ENCODE data around the gene SLIT2.

SLIT2 gene

GRCh38 chr4:20269320-20269719, 17.6 kb downstream of the SLIT2 start:
- Histone ChIP-seq H4K8ac (ENCODE audit: low read length) (no peak overlapping the region), H3K4me1 (ENCODE audit: control insufficient read depth, insufficient read depth, low read depth, low read length) (no peaks in the 10 kb centered on the region), H3K4me3 (ENCODE audit: insufficient read depth in 1 of 2, low read depth in 1 of 2, low read length in 2 of 2) (no peak overlapping the region), H3K79me1 (replicated peaks; ENCODE audit: low read length, poor library complexity, severe bottlenecking) (no peaks in the 10 kb centered on the region), H3K27ac (ENCODE audit: low read length, poor library complexity, severe bottlenecking) (no peak overlapping the region), H2BK120ac (ENCODE audit: low read depth, low read length) (no peak overlapping the region), H3K18ac (ENCODE audit: low read depth in 1 of 2, low read length in 2 of 2) (no peak overlapping the region), H2BK5ac (ENCODE audit: low read depth, low read length, poor library complexity, severe bottlenecking) (no peak overlapping the region), H3K4me2 (ENCODE audit: low read length, poor library complexity, severe bottlenecking) (no peak overlapping the region), H3K14ac (ENCODE audit: low read length in 2 of 2) (no peak overlapping the region), H3K9ac (ENCODE audit: low read length) (no peak overlapping the region), H3K36me3 (ENCODE audit: control insufficient read depth in 1 of 2, insufficient read depth in 2 of 2, low read depth in 1 of 2, low read length in 2 of 2) (peaks cover 0 to 29% of the 10 kb centered on the region in 2 experiments), H2BK12ac (ENCODE audit: low read length in 2 of 2) (no peak overlapping the region), H3K4ac (ENCODE audit: low read depth in 1 of 2, low read length in 2 of 2) (no peak overlapping the region), H3K9me3 (ENCODE audit: control insufficient read depth, low read length) (no peaks in the 10 kb centered on the region), H2AFZ (ENCODE audit: low read depth, low read length) (no peak overlapping the region), H2AK5ac (ENCODE audit: low read length, severe bottlenecking) (no peak overlapping the region), H4K91ac (ENCODE audit: low read length) (no peak overlapping the region), H3K23ac (ENCODE audit: low read length in 2 of 2) (no peak overlapping the region), H2BK15ac (ENCODE audit: low read depth, poor library complexity, severe bottlenecking) (no peak overlapping the region), H3K27me3 (ENCODE audit: control insufficient read depth in 1 of 2, insufficient read depth in 1 of 2, low read length in 2 of 2) (no peaks in the 10 kb centered on the region)
- no peak for DNase-seq
- 90% methylated on average over 1 of the region's 1 CpG for WGBS

DNA sequence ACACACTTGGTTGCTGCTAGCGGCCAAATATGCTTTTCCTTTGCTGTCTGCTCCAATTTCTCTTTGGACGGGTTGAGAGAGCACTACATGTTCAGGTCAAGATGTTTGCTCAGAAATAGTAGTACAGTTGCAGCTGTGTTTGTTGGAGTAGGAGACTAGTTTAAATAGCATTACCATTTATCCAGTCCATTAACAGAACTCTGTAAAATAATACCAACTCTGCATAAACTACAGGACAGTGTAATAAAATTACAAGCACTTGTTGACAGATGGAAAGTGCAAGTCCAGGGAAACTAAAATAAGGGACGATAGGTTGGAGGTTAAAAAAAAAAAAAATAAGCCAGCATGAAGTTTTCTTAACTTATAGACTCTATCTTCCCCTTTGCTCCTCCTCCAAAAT, 20.2 kb downstream of the SLIT2 start:
- no peaks in the 10 kb centered on the region for H3K4me1 ChIP-seq (ENCODE audit: control insufficient read depth, insufficient read depth, low read depth, low read length)
- no peak overlapping the region for H3K4me2 ChIP-seq (ENCODE audit: low read length, poor library complexity, severe bottlenecking)
- no peak overlapping the region for H2BK5ac ChIP-seq (ENCODE audit: low read depth, low read length, poor library complexity, severe bottlenecking)
- no peak overlapping the region for H4K8ac ChIP-seq (ENCODE audit: low read length)
- WGBS, result 100% methylated on average over 1 of the region's 3 CpGs
- no peaks in the 10 kb centered on the region for H3K9me3 ChIP-seq (ENCODE audit: control insufficient read depth, low read length)
- no peak overlapping the region for H2BK120ac ChIP-seq (ENCODE audit: low read depth, low read length)
- no peak overlapping the region for H3K27ac ChIP-seq (ENCODE audit: low read length, poor library complexity, severe bottlenecking)
- H3K9ac ChIP-seq (ENCODE audit: low read length), result no peak overlapping the region
- no peak overlapping the region for H2AK5ac ChIP-seq (ENCODE audit: low read length, severe bottlenecking)
- H3K18ac ChIP-seq (ENCODE audit: low read depth in 1 of 2, low read length in 2 of 2), result no peak overlapping the region
- no peak overlapping the region for H3K14ac ChIP-seq (ENCODE audit: low read length in 2 of 2)
- H2AFZ ChIP-seq (ENCODE audit: low read depth, low read length), result no peak overlapping the region
- H4K91ac ChIP-seq (ENCODE audit: low read length), result no peak overlapping the region
- no peaks in the 10 kb centered on the region for H3K79me1 ChIP-seq (replicated peaks; ENCODE audit: low read length, poor library complexity, severe bottlenecking)
- no peaks in the 10 kb centered on the region for H3K27me3 ChIP-seq (ENCODE audit: control insufficient read depth in 1 of 2, insufficient read depth in 1 of 2, low read length in 2 of 2)
- H2BK12ac ChIP-seq (ENCODE audit: low read length in 2 of 2), result no peak overlapping the region
- H3K4me3 ChIP-seq (ENCODE audit: insufficient read depth in 1 of 2, low read depth in 1 of 2, low read length in 2 of 2), result no peak overlapping the region
- peaks cover 0 to 27% of the 10 kb centered on the region in 2 experiments for H3K36me3 ChIP-seq (ENCODE audit: control insufficient read depth in 1 of 2, insufficient read depth in 2 of 2, low read depth in 1 of 2, low read length in 2 of 2)
- no peak for DNase-seq
- no peak overlapping the region for H3K4ac ChIP-seq (ENCODE audit: low read depth in 1 of 2, low read length in 2 of 2)
- no peak overlapping the region for H2BK15ac ChIP-seq (ENCODE audit: low read depth, poor library complexity, severe bottlenecking)
- H3K23ac ChIP-seq (ENCODE audit: low read length in 2 of 2), result no peak overlapping the region

GRCh38 chr4:20272411-20272872, 20.7 kb downstream of the SLIT2 start:
- peak; percentile 60 for DNase-seq
- no peak overlapping the region for H4K8ac ChIP-seq (ENCODE audit: low read length)
- no peak overlapping the region for H3K4me2 ChIP-seq (ENCODE audit: low read length, poor library complexity, severe bottlenecking)
- 0% methylated on average over 3 of the region's 4 CpGs for WGBS
- H3K9me3 ChIP-seq (ENCODE audit: control insufficient read depth, low read length), result no peaks in the 10 kb centered on the region
- no peak overlapping the region for H3K23ac ChIP-seq (ENCODE audit: low read length in 2 of 2)
- H2BK5ac ChIP-seq (ENCODE audit: low read depth, low read length, poor library complexity, severe bottlenecking), result no peak overlapping the region
- no peak overlapping the region for H3K9ac ChIP-seq (ENCODE audit: low read length)
- no peak overlapping the region for H2AK5ac ChIP-seq (ENCODE audit: low read length, severe bottlenecking)
- no peak overlapping the region for H4K91ac ChIP-seq (ENCODE audit: low read length)
- H3K4ac ChIP-seq (ENCODE audit: low read depth in 1 of 2, low read length in 2 of 2), result no peak overlapping the region
- no peak overlapping the region for H2BK15ac ChIP-seq (ENCODE audit: low read depth, poor library complexity, severe bottlenecking)
- H2BK12ac ChIP-seq (ENCODE audit: low read length in 2 of 2), result no peak overlapping the region
- H3K4me1 ChIP-seq (ENCODE audit: control insufficient read depth, insufficient read depth, low read depth, low read length), result no peaks in the 10 kb centered on the region
- H3K27ac ChIP-seq (ENCODE audit: low read length, poor library complexity, severe bottlenecking), result no peak overlapping the region
- no peak overlapping the region for H3K18ac ChIP-seq (ENCODE audit: low read depth in 1 of 2, low read length in 2 of 2)
- no peak overlapping the region for H2BK120ac ChIP-seq (ENCODE audit: low read depth, low read length)
- no peaks in the 10 kb centered on the region for H3K27me3 ChIP-seq (ENCODE audit: control insufficient read depth in 1 of 2, insufficient read depth in 1 of 2, low read length in 2 of 2)
- no peak overlapping the region for H3K4me3 ChIP-seq (ENCODE audit: insufficient read depth in 1 of 2, low read depth in 1 of 2, low read length in 2 of 2)
- peaks cover 0 to 27% of the 10 kb centered on the region in 2 experiments for H3K36me3 ChIP-seq (ENCODE audit: control insufficient read depth in 1 of 2, insufficient read depth in 2 of 2, low read depth in 1 of 2, low read length in 2 of 2)
- no peaks in the 10 kb centered on the region for H3K79me1 ChIP-seq (replicated peaks; ENCODE audit: low read length, poor library complexity, severe bottlenecking)
- H3K14ac ChIP-seq (ENCODE audit: low read length in 2 of 2), result no peak overlapping the region
- no peak overlapping the region for H2AFZ ChIP-seq (ENCODE audit: low read depth, low read length)

DNA sequence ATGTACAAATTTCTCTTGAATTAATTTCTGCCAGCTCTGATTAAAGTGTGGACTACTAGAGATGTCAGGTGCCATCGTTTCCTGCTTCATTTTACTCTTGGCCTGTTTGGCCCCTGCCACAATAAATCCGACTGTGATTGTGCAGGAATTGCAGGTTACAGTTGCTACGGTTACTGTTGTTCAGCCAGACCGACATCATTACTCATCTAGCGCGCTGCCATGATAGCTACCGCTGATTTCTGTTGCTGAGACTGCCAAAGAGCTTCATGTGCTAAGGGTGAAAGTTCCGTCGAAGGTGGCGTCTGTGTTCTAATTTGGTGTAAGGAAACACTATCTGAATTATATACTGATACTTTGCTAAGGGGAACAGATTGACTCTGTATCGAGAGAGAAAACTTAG, 22.1 kb downstream of the SLIT2 start:
- Histone ChIP-seq H3K4me1 (ENCODE audit: control insufficient read depth, insufficient read depth, low read depth, low read length) (no peaks in the 10 kb centered on the region), H3K27me3 (ENCODE audit: control insufficient read depth in 1 of 2, insufficient read depth in 1 of 2, low read length in 2 of 2) (no peaks in the 10 kb centered on the region), H3K9ac (ENCODE audit: low read length) (no peak overlapping the region), H3K14ac (ENCODE audit: low read length in 2 of 2) (no peak overlapping the region), H2AFZ (ENCODE audit: low read depth, low read length) (no peak overlapping the region), H2AK5ac (ENCODE audit: low read length, severe bottlenecking) (no peak overlapping the region), H3K23ac (ENCODE audit: low read length in 2 of 2) (no peak overlapping the region), H3K79me1 (replicated peaks; ENCODE audit: low read length, poor library complexity, severe bottlenecking) (no peaks in the 10 kb centered on the region), H3K4ac (ENCODE audit: low read depth in 1 of 2, low read length in 2 of 2) (no peak overlapping the region), H2BK120ac (ENCODE audit: low read depth, low read length) (no peak overlapping the region), H3K4me3 (ENCODE audit: insufficient read depth in 1 of 2, low read depth in 1 of 2, low read length in 2 of 2) (no peak overlapping the region), H3K4me2 (ENCODE audit: low read length, poor library complexity, severe bottlenecking) (no peak overlapping the region), H2BK15ac (ENCODE audit: low read depth, poor library complexity, severe bottlenecking) (no peak overlapping the region), H3K27ac (ENCODE audit: low read length, poor library complexity, severe bottlenecking) (no peak overlapping the region), H4K8ac (ENCODE audit: low read length) (no peak overlapping the region), H3K36me3 (ENCODE audit: control insufficient read depth in 1 of 2, insufficient read depth in 2 of 2, low read depth in 1 of 2, low read length in 2 of 2) (peaks cover 0 to 21% of the 10 kb centered on the region in 2 experiments), H2BK5ac (ENCODE audit: low read depth, low read length, poor library complexity, severe bottlenecking) (no peak overlapping the region), H3K9me3 (ENCODE audit: control insufficient read depth, low read length) (no peaks in the 10 kb centered on the region), H2BK12ac (ENCODE audit: low read length in 2 of 2) (no peak overlapping the region), H3K18ac (ENCODE audit: low read depth in 1 of 2, low read length in 2 of 2) (no peak overlapping the region), H4K91ac (ENCODE audit: low read length) (no peak overlapping the region)
- 91% methylated on average over 10 of the region's 11 CpGs for WGBS
- no peak for DNase-seq

Data from mesenchymal stem cell (in vitro differentiated cells and primary cell).